Measurements from ENCODE around the gene ZNF536. TPM values are rescaled to one million over a fixed set of nuclear protein-coding genes. Genes with fewer than 3 reads are reported as not detected.

Gene ZNF536
- total and polyA plus RNA-seq, 2 of the 4 experiments (the other 2 are of a cell fraction): not detected

DNA sequence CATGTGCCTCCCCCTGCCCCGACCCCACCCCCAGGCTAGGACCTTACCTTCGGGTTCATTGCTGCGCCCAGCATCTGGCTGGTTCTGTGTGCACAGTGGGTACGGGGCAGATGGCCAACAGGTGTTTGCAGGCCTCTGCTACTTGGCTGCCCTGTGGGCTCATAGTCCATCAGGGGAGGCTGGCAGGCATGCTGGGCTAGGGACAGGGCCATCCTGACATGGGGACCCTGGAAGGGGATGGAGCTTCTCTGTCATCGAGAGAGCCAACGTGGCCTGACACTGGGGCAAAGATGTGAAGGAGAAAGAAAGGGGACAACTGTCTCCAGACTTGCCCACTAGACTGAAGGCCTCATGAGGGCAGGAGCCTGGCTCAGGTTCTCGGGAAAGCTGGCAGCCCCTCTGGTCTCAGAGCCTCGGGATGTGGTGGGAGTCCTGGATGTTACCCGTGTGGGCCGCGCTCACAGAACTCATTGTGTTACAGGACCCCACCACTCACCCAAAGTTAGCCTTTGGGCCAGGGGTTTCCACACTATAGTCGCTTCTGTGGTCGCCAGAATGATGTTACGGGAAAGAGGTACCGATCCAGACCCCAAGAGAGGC, 4.7 kb downstream of the ZNF536 start:
- peaks cover 20% of the 10 kb centered on the region for H3K9me3 ChIP-seq (ENCODE audit: control insufficient read depth, insufficient read depth, low read length)
- no peak overlapping the region for H3K4ac ChIP-seq (ENCODE audit: low read depth, low read length)
- H3K4me1 ChIP-seq (ENCODE audit: control insufficient read depth, insufficient read depth, low read length): no peaks in the 10 kb centered on the region
- no peak overlapping the region for H3K23ac ChIP-seq (ENCODE audit: low read depth, low read length)
- H4K5ac ChIP-seq (ENCODE audit: low read depth, low read length): no peak overlapping the region
- dilution Hi-C loops (cut with HindIII; ENCODE audit: low sequenced_read_pairs, unreplicated experiment) (no loop called here), in situ Hi-C loops (cut with MboI; ENCODE audit: low sequenced_read_pairs) (no loop called here), intact Hi-C loops (cut with micrococcal nuclease) (no loop called here)
- H4K20me1 ChIP-seq (ENCODE audit: insufficient read depth, low read length): no peaks in the 10 kb centered on the region
- H3K56ac ChIP-seq (ENCODE audit: extremely low read depth, insufficient read depth, low read length): no peak overlapping the region
- H2BK20ac ChIP-seq (ENCODE audit: low read depth, low read length): no peak overlapping the region
- H4K91ac ChIP-seq (ENCODE audit: insufficient read depth, low read depth, low read length): no peak overlapping the region
- H4K8ac ChIP-seq (ENCODE audit: low read depth in 2 of 2, low read length in 2 of 2): no peak overlapping the region
- no peak overlapping the region for H3K18ac ChIP-seq (ENCODE audit: low read depth, low read length)
- DNase-seq (no peak), ATAC-seq (ENCODE audit: low read depth) (no peak)
- CTCF ChIA-PET: no interaction called here
- WGBS, 2 experiments (ENCODE audit: extremely low coverage in 2 of 2, insufficient read length in 1 of 2): 80% methylated on average over 4 of the region's 15 CpGs; no CpG with 5 or more reads in 1 of the 2 experiments
- no TSS peak for BruUV-seq (replicated peaks)
- H2BK15ac ChIP-seq (ENCODE audit: low read depth, low read length): no peak overlapping the region
- H3K27me3 ChIP-seq (ENCODE audit: control insufficient read depth, insufficient read depth, low read length): no peaks in the 10 kb centered on the region
- no peak overlapping the region for H3K4me3 ChIP-seq (ENCODE audit: insufficient read depth, low read depth, low read length)
- no peak overlapping the region for H2AK9ac ChIP-seq (replicated peaks; ENCODE audit: low read depth, low read length, poor library complexity)
- no peak overlapping the region for H2BK120ac ChIP-seq (ENCODE audit: low read depth, low read length)
- no peak overlapping the region for H3K27ac ChIP-seq (ENCODE audit: insufficient read depth, low read length)
- no peaks in the 10 kb centered on the region for H3K9me1 ChIP-seq (ENCODE audit: insufficient read depth, low read length)
- H3K14ac ChIP-seq (replicated peaks; ENCODE audit: low read depth, low read length): no peak overlapping the region
- TF ChIP-seq POLR2A (IDR thresholded peaks at IDR 0.05; ENCODE audit: low read depth, low read length) (no peak), BHLHE40 (IDR thresholded peaks at IDR 0.05; ENCODE audit: low read depth, low read length) (no peak), MAFK (IDR thresholded peaks at IDR 0.05; ENCODE audit: low read depth, low read length) (no peak), FOS (IDR thresholded peaks at IDR 0.05; ENCODE audit: low read depth, low read length) (no peak), NFE2L2 (IDR thresholded peaks at IDR 0.05; ENCODE audit: low read depth, low read length) (no peak), MAZ (IDR thresholded peaks at IDR 0.05; ENCODE audit: borderline replicate concordance, low read depth, low read length) (no peak)
- POLR2A ChIA-PET (ENCODE audit: unreplicated experiment): no interaction called here
- H3K36me3 ChIP-seq (ENCODE audit: control insufficient read depth, insufficient read depth, low read length): no peaks in the 10 kb centered on the region
- no peak overlapping the region for H2AK5ac ChIP-seq (ENCODE audit: low read depth, low read length)
- no peak overlapping the region for H2BK5ac ChIP-seq (ENCODE audit: low read depth, low read length, poor library complexity, severe bottlenecking)
- no peak overlapping the region for H3K9ac ChIP-seq (ENCODE audit: low read depth, low read length)
- H3K4me2 ChIP-seq (ENCODE audit: low read depth, low read length): no peak overlapping the region
- no peaks in the 10 kb centered on the region for H3K79me1 ChIP-seq (ENCODE audit: low read depth in 1 of 2, low read length in 2 of 2)
- H2AFZ ChIP-seq (replicated peaks; ENCODE audit: low read length, poor library complexity): no peak overlapping the region

Measured in IMR-90 (cell line).